HG02759 (cell line): Measurements from ENCODE around the gene UGT1A4.

ENCODE experiments used
- ATAC-seq: cut with Tn5 transposase; IDR thresholded peaks from one replicate; pipeline ENCODE4 v1.9.1; 2021; ENCODE audit warnings: mild to moderate bottlenecking, moderate library complexity; ENCODE audit not compliant: unreplicated experiment

The UGT1A4 gene

GRCh38 chr2:233807966-233808935 lies 89.7 kb downstream of the UGT1A4 start:
- ATAC-seq: no peak

- ATAC-seq: no peak
Measured at GRCh38 chr2:233810385-233810784, 91.8 kb downstream of the UGT1A4 start.

- ATAC-seq: no peak
Measured at GRCh38 chr2:233811087-233811486, 92.6 kb downstream of the UGT1A4 start.

GRCh38 chr2:233811732-233812131 lies 93.2 kb downstream of the UGT1A4 start:
- no peak for ATAC-seq

GRCh38 chr2:233813236-233814055 lies 94.9 kb downstream of the UGT1A4 start:
- no peak for ATAC-seq

- no peak for ATAC-seq
Measured at GRCh38 chr2:233814056-233814835, 95.7 kb downstream of the UGT1A4 start.

GRCh38 chr2:233815861-233816260 lies 97.3 kb downstream of the UGT1A4 start:
- ATAC-seq: no peak

- ATAC-seq: no peak
Measured at GRCh38 chr2:233816334-233816733, 97.8 kb downstream of the UGT1A4 start.

GRCh38 chr2:233816771-233817170 lies 98.2 kb downstream of the UGT1A4 start:
- ATAC-seq: no peak

GRCh38 chr2:233817361-233817911 lies 98.9 kb downstream of the UGT1A4 start:
- ATAC-seq: no peak

- no peak for ATAC-seq
Measured at GRCh38 chr2:233817995-233818638, 99.6 kb downstream of the UGT1A4 start.

- no peak for ATAC-seq
Measured at GRCh38 chr2:233818639-233819621, 100.4 kb downstream of the UGT1A4 start.

- no peak for ATAC-seq
Measured at GRCh38 chr2:233819884-233820773, 101.6 kb downstream of the UGT1A4 start.

- no peak for ATAC-seq
Measured at GRCh38 chr2:233820774-233821105, 102.2 kb downstream of the UGT1A4 start.

- ATAC-seq: no peak
Measured at GRCh38 chr2:233821196-233821595, 102.7 kb downstream of the UGT1A4 start.

GRCh38 chr2:233821709-233822100 lies 103.2 kb downstream of the UGT1A4 start:
- no peak for ATAC-seq

- ATAC-seq: no peak
Measured at GRCh38 chr2:233822101-233822771, 103.7 kb downstream of the UGT1A4 start.
